Activated CD8-positive, alpha-beta T cell treated with anti-CD3 and anti-CD28 coated beads for 36 hours (primary cell): ENCODE results near the gene TMEM40. TPM values are rescaled to one million over a fixed set of nuclear protein-coding genes. Genes with fewer than 3 reads are reported as not detected.
"Not testable (repeated sequence)": the region's sequence is repeated elsewhere in the genome, so short reads cannot be mapped to it uniquely, and the experiment has no call there.

Source experiments
- ATAC-seq: fragments of 200-7000 bp; cut with Tn5 transposase; one replicate; pipeline ENCODE4 v1.10.0; 2021; ENCODE audit warnings: mild to moderate bottlenecking, moderate library complexity
- CTCF ChIA-PET: fragments of 350-600 bp; sonication (Branson Sonifier 250); formaldehyde crosslinking; loops from one replicate; lab custom pipeline; 2021; ENCODE audit warnings: antibody characterized with exemption; lab: Charles Lee
- POLR2A ChIA-PET: fragments of 350-600 bp; sonication (Branson Sonifier 250); formaldehyde crosslinking; loops from one replicate; lab custom pipeline; 2021; ENCODE audit warnings: antibody characterized with exemption; lab: Charles Lee
- DNase-seq: peaks from one replicate; pipeline ENCODE4 v3.0.0-alpha.2; 2020
- H3K27ac Mint-ChIP-seq: one replicate; pipeline ENCODE4 v1.8.0; 2021; ENCODE audit warnings: mild to moderate bottlenecking, mixed read lengths
- H3K27me3 Mint-ChIP-seq: one replicate; pipeline ENCODE4 v1.8.0; 2021; ENCODE audit warnings: mixed read lengths
- H3K36me3 Mint-ChIP-seq: one replicate; pipeline ENCODE4 v1.8.0; 2021; ENCODE audit warnings: low read depth, mixed read lengths
- H3K4me1 Mint-ChIP-seq: one replicate; pipeline ENCODE4 v1.8.0; 2021; ENCODE audit warnings: low read depth, mixed read lengths
- H3K4me3 Mint-ChIP-seq: one replicate; pipeline ENCODE4 v1.8.0; 2021; ENCODE audit warnings: mild to moderate bottlenecking, moderate library complexity, mixed read lengths
- H3K9me3 Mint-ChIP-seq: one replicate; pipeline ENCODE4 v1.8.0; 2021; ENCODE audit warnings: mixed read lengths
- intact Hi-C: fragments of 100-400 bp; cut with micrococcal nuclease; formaldehyde crosslinking; loops from one replicate; pipeline ENCODE4 v1.10.0; 2022
- total RNA-seq, 2 experiments: library from RNA; stranded (reverse); gene quantifications; one replicate each; pipeline ENCODE4 v1.2.3, GENCODE V29; 2021
- TF ChIP-seq, protein P1 (sequence below): fragments of 200-600 bp; IDR thresholded peaks from one replicate; pipeline ENCODE4 v1.8.0; 2022; ENCODE audit warnings: antibody characterized with exemption, mild to moderate bottlenecking

The TMEM40 gene
- total RNA-seq, 2 experiments from 2014 or later, result not detected

GRCh38 chr3:12797124-12797891 lies 38.2 kb upstream of the TMEM40 start:
- no peak for ATAC-seq
- no peaks in the 10 kb centered on the region for H3K36me3 Mint-ChIP-seq
- ChIA-PET CTCF (interaction anchor here (2.1 to 4.6 kb wide), 5 partner anchors 10 to 13 kb away, joined by 8 to 38 read pairs (median 13); no protein-coding TSS in a partner anchor), POLR2A (interaction anchor here (0.8 to 3.1 kb wide), 6 partner anchors 13 to 44 kb away, joined by 3 to 24 read pairs (median 15); partner anchors contain the start of gene RPL32)
- peak overlapping the region; percentile 70 for H3K4me3 Mint-ChIP-seq
- H3K27me3 Mint-ChIP-seq, result peaks cover 3% of the 10 kb centered on the region
- TF ChIP-seq, protein P1, sequence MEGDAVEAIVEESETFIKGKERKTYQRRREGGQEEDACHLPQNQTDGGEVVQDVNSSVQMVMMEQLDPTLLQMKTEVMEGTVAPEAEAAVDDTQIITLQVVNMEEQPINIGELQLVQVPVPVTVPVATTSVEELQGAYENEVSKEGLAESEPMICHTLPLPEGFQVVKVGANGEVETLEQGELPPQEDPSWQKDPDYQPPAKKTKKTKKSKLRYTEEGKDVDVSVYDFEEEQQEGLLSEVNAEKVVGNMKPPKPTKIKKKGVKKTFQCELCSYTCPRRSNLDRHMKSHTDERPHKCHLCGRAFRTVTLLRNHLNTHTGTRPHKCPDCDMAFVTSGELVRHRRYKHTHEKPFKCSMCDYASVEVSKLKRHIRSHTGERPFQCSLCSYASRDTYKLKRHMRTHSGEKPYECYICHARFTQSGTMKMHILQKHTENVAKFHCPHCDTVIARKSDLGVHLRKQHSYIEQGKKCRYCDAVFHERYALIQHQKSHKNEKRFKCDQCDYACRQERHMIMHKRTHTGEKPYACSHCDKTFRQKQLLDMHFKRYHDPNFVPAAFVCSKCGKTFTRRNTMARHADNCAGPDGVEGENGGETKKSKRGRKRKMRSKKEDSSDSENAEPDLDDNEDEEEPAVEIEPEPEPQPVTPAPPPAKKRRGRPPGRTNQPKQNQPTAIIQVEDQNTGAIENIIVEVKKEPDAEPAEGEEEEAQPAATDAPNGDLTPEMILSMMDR, result no peak
- no peak overlapping the region for H3K27ac Mint-ChIP-seq
- peaks cover 3% of the 10 kb centered on the region for H3K4me1 Mint-ChIP-seq
- intact Hi-C loops, result no loop called here
- DNase-seq, result no peak
- no peaks in the 10 kb centered on the region for H3K9me3 Mint-ChIP-seq

GRCh38 chr3:12796171-12797123 lies 37.4 kb upstream of the TMEM40 start, which contains the start of gene CAND2:
Gene CAND2, plus strand, starts transcription at chr3:12796680. Its CDS starts 41 bp downstream, at chr3:12796721.
- ATAC-seq, result peak; percentile 81
- ChIA-PET POLR2A (interaction anchor here (0.6 to 3.1 kb wide), 8 partner anchors 9 to 221 kb away, joined by 3 to 24 read pairs (median 12); partner anchors contain the start of gene RPL32), CTCF (interaction anchor here (1.0 to 3.5 kb wide), 4 partner anchors 8 to 14 kb away, joined by 3 to 23 read pairs (median 13); no protein-coding TSS in a partner anchor)
- TF ChIP-seq, protein P1, result no peak
- no peaks in the 10 kb centered on the region for H3K9me3 Mint-ChIP-seq
- peak; percentile 53 for DNase-seq
- H3K27ac Mint-ChIP-seq, result no peak within 1 kb of the TSS
- peaks cover 3% of the 10 kb centered on the region for H3K27me3 Mint-ChIP-seq
- intact Hi-C loops, result no loop called here
- peaks cover 3% of the 10 kb centered on the region for H3K4me1 Mint-ChIP-seq
- peak within 1 kb of the TSS; percentile 70 for H3K4me3 Mint-ChIP-seq
- H3K36me3 Mint-ChIP-seq, result no peaks in the 10 kb centered on the region

- Mint-ChIP-seq H3K4me1 (peaks cover 3% of the 10 kb centered on the region), H3K4me3 (no peak overlapping the region), H3K27ac (no peak overlapping the region), H3K27me3 (peaks cover 3% of the 10 kb centered on the region), H3K36me3 (no peaks in the 10 kb centered on the region), H3K9me3 (no peaks in the 10 kb centered on the region)
- ATAC-seq (no peak), DNase-seq (no peak)
- ChIA-PET POLR2A (no interaction called here), CTCF (interaction anchor here (2.2 kb wide), 1 partner anchor 17 kb away, joined by 6 read pairs; no protein-coding TSS in a partner anchor)
- TF ChIP-seq, protein P1, result no peak
- intact Hi-C loops, result no loop called here
Observed at GRCh38 chr3:12793701-12794100, 34.6 kb upstream of the TMEM40 start.

DNA sequence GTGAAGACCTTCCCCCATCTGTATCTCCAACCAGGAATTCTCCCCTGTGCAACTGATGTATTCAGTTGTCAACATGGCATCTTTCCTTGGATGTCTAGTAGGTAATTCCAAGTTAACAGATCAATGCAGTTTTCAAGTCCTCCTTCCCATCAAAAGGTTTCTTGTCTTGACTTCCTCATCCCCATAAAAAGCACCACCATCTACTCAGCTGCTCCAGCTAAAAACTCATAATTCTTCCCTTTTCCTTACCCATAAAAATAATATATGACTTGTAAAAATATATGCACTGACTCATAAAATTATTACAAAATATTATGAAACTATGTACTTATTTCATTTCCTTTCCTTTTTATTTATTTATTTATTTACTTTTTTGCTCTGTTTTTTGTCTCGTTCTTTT lies 32.4 kb upstream of the TMEM40 start:
- TF ChIP-seq, protein P1, result no peak
- no peak overlapping the region for H3K4me3 Mint-ChIP-seq
- no peak overlapping the region for H3K27ac Mint-ChIP-seq
- no peaks in the 10 kb centered on the region for H3K9me3 Mint-ChIP-seq
- peaks cover 3% of the 10 kb centered on the region for H3K27me3 Mint-ChIP-seq
- no peaks in the 10 kb centered on the region for H3K36me3 Mint-ChIP-seq
- ATAC-seq (no peak), DNase-seq (no peak)
- intact Hi-C loops, result no loop called here
- CTCF ChIA-PET, result interaction anchor here (1.1 to 1.2 kb wide), 2 partner anchors 66 to 100 kb away, joined by 3 read pairs; no protein-coding TSS in a partner anchor
- POLR2A ChIA-PET, result no interaction called here
- H3K4me1 Mint-ChIP-seq, result peaks cover 3% of the 10 kb centered on the region

DNA sequence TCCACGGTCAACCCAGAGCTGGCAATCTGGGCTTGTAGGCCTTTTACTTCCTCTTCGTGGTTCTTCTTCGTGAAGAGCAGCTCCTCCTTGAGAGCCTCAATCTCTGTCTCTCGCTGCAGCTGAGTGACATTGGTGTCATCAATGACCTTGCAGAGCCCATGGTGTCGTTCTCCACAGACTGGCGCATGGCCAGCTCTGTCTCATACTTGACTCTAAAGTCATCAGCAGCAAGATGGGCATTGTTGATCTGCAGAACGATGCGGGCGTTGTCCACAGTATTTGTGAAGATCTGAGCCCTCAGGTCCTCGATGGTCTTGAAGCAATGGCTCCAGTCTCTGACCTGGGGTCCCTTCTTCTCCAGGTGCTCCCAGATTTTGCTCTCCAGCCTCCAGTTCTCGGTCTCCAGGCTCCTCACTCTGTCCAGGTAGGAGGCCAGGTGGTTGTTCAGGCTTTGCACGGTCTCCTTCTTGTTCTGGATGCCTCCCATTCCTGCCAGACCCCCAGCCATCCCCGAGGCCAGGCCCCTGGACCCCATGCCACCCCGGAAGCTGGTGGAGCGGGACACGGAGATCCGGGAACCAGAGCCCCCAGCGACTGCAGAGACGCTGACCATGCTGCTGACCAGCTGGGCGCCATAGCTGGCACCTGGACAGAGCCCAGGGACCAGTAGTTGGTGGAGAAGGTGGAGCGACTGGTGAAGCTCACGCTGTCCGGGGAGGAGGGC lies 29.1 kb upstream of the TMEM40 start:
- intact Hi-C loops, result loop anchor here (5.0 kb wide), 1 partner anchor 104 kb away; no protein-coding TSS in a partner anchor
- not testable (repeated sequence) for H3K4me3 Mint-ChIP-seq, H3K9me3 Mint-ChIP-seq, H3K36me3 Mint-ChIP-seq, H3K27me3 Mint-ChIP-seq, H3K4me1 Mint-ChIP-seq, DNase-seq, H3K27ac Mint-ChIP-seq, ATAC-seq
- CTCF ChIA-PET, result interaction anchor here (0.7 to 3.1 kb wide), 18 partner anchors 8 to 245 kb away, joined by 3 to 38 read pairs (median 5); partner anchors contain the start of genes CAND2 and RPL32
- POLR2A ChIA-PET, result interaction anchor here (1.1 to 1.9 kb wide), 2 partner anchors 8 to 54 kb away, joined by 4 to 8 read pairs; partner anchors contain the start of gene CAND2
